ENCODE data around the gene UBASH3B.

The UBASH3B gene

GRCh38 chr11:122786896-122787295 lies 131.4 kb downstream of the UBASH3B start:
- H3K27ac Mint-ChIP-seq = no peak overlapping the region
- H3K36me3 Mint-ChIP-seq (ENCODE audit: low read depth) = no peaks in the 10 kb centered on the region
- H3K27me3 Mint-ChIP-seq (ENCODE audit: low read depth) = peaks cover 7% of the 10 kb centered on the region
- no peaks in the 10 kb centered on the region for H3K4me1 Mint-ChIP-seq (ENCODE audit: low read depth)
- H3K4me3 Mint-ChIP-seq = no peak overlapping the region
- no peaks in the 10 kb centered on the region for H3K9me3 Mint-ChIP-seq

GRCh38 chr11:122788781-122789535 lies 133.4 kb downstream of the UBASH3B start:
- no peaks in the 10 kb centered on the region for H3K4me1 Mint-ChIP-seq (ENCODE audit: low read depth)
- no peaks in the 10 kb centered on the region for H3K27me3 Mint-ChIP-seq (ENCODE audit: low read depth)
- no peak overlapping the region for H3K27ac Mint-ChIP-seq
- H3K9me3 Mint-ChIP-seq = no peaks in the 10 kb centered on the region
- no peaks in the 10 kb centered on the region for H3K36me3 Mint-ChIP-seq (ENCODE audit: low read depth)
- H3K4me3 Mint-ChIP-seq = no peak overlapping the region

- Mint-ChIP-seq H3K27ac (no peak overlapping the region), H3K36me3 (ENCODE audit: low read depth) (no peaks in the 10 kb centered on the region), H3K4me3 (no peak overlapping the region), H3K4me1 (ENCODE audit: low read depth) (no peaks in the 10 kb centered on the region), H3K27me3 (ENCODE audit: low read depth) (no peaks in the 10 kb centered on the region), H3K9me3 (no peaks in the 10 kb centered on the region)
Observed at GRCh38 chr11:122789907-122790306, 134.4 kb downstream of the UBASH3B start.

GRCh38 chr11:122791411-122791810 lies 135.9 kb downstream of the UBASH3B start:
- Mint-ChIP-seq H3K4me3 (no peak overlapping the region), H3K4me1 (ENCODE audit: low read depth) (no peaks in the 10 kb centered on the region), H3K27me3 (ENCODE audit: low read depth) (no peaks in the 10 kb centered on the region), H3K9me3 (no peaks in the 10 kb centered on the region), H3K36me3 (ENCODE audit: low read depth) (no peaks in the 10 kb centered on the region), H3K27ac (no peak overlapping the region)

- no peak overlapping the region for H3K4me3 Mint-ChIP-seq
- H3K36me3 Mint-ChIP-seq (ENCODE audit: low read depth) = no peaks in the 10 kb centered on the region
- no peaks in the 10 kb centered on the region for H3K9me3 Mint-ChIP-seq
Observed at GRCh38 chr11:122791836-122792235, 136.3 kb downstream of the UBASH3B start.

GRCh38 chr11:122793515-122793914 lies 138.0 kb downstream of the UBASH3B start:
- Mint-ChIP-seq H3K4me1 (ENCODE audit: low read depth) (no peaks in the 10 kb centered on the region), H3K4me3 (no peak overlapping the region), H3K27ac (no peak overlapping the region), H3K36me3 (ENCODE audit: low read depth) (peaks cover 2% of the 10 kb centered on the region), H3K27me3 (ENCODE audit: low read depth) (no peaks in the 10 kb centered on the region), H3K9me3 (no peaks in the 10 kb centered on the region)

More at GRCh38 chr11:122791836-122792235, 136.3 kb downstream of the UBASH3B start:
- Mint-ChIP-seq H3K27me3 (ENCODE audit: low read depth) (no peaks in the 10 kb centered on the region), H3K27ac (no peak overlapping the region), H3K4me1 (ENCODE audit: low read depth) (no peaks in the 10 kb centered on the region)

- Mint-ChIP-seq H3K4me1 (ENCODE audit: low read depth) (no peaks in the 10 kb centered on the region), H3K36me3 (ENCODE audit: low read depth) (peaks cover 2% of the 10 kb centered on the region), H3K27ac (no peak overlapping the region), H3K4me3 (no peak overlapping the region), H3K9me3 (no peaks in the 10 kb centered on the region), H3K27me3 (ENCODE audit: low read depth) (no peaks in the 10 kb centered on the region)
Observed at GRCh38 chr11:122795307-122795706, 139.8 kb downstream of the UBASH3B start.

GRCh38 chr11:122796128-122796717 lies 140.7 kb downstream of the UBASH3B start:
- H3K4me3 Mint-ChIP-seq = no peak overlapping the region
- no peaks in the 10 kb centered on the region for H3K4me1 Mint-ChIP-seq (ENCODE audit: low read depth)
- peaks cover 2% of the 10 kb centered on the region for H3K36me3 Mint-ChIP-seq (ENCODE audit: low read depth)
- H3K27ac Mint-ChIP-seq = no peak overlapping the region
- no peaks in the 10 kb centered on the region for H3K27me3 Mint-ChIP-seq (ENCODE audit: low read depth)
- no peaks in the 10 kb centered on the region for H3K9me3 Mint-ChIP-seq

- no peak overlapping the region for H3K4me3 Mint-ChIP-seq
- no peaks in the 10 kb centered on the region for H3K9me3 Mint-ChIP-seq
- no peaks in the 10 kb centered on the region for H3K27me3 Mint-ChIP-seq (ENCODE audit: low read depth)
- no peak overlapping the region for H3K27ac Mint-ChIP-seq
- no peaks in the 10 kb centered on the region for H3K4me1 Mint-ChIP-seq (ENCODE audit: low read depth)
- H3K36me3 Mint-ChIP-seq (ENCODE audit: low read depth) = peaks cover 2% of the 10 kb centered on the region
Observed at GRCh38 chr11:122797651-122798050, 142.1 kb downstream of the UBASH3B start.

GRCh38 chr11:122799406-122800105 lies 144.0 kb downstream of the UBASH3B start:
- H3K4me1 Mint-ChIP-seq (ENCODE audit: low read depth) = no peaks in the 10 kb centered on the region
- no peak overlapping the region for H3K4me3 Mint-ChIP-seq
- H3K27me3 Mint-ChIP-seq (ENCODE audit: low read depth) = no peaks in the 10 kb centered on the region
- H3K36me3 Mint-ChIP-seq (ENCODE audit: low read depth) = peaks cover 2% of the 10 kb centered on the region
- no peak overlapping the region for H3K27ac Mint-ChIP-seq
- no peaks in the 10 kb centered on the region for H3K9me3 Mint-ChIP-seq

GRCh38 chr11:122802876-122803275 lies 147.4 kb downstream of the UBASH3B start:
- Mint-ChIP-seq H3K9me3 (no peaks in the 10 kb centered on the region), H3K27ac (no peak overlapping the region), H3K4me1 (ENCODE audit: low read depth) (peaks cover under 1% of the 10 kb centered on the region), H3K27me3 (ENCODE audit: low read depth) (no peaks in the 10 kb centered on the region), H3K4me3 (no peak overlapping the region), H3K36me3 (ENCODE audit: low read depth) (no peaks in the 10 kb centered on the region)

- H3K27ac Mint-ChIP-seq = no peak overlapping the region
- no peaks in the 10 kb centered on the region for H3K27me3 Mint-ChIP-seq (ENCODE audit: low read depth)
- H3K4me1 Mint-ChIP-seq (ENCODE audit: low read depth) = peaks cover 5% of the 10 kb centered on the region
- no peak overlapping the region for H3K4me3 Mint-ChIP-seq
- H3K36me3 Mint-ChIP-seq (ENCODE audit: low read depth) = no peaks in the 10 kb centered on the region
- no peaks in the 10 kb centered on the region for H3K9me3 Mint-ChIP-seq
Observed at GRCh38 chr11:122803306-122803705, 147.8 kb downstream of the UBASH3B start.

- no peaks in the 10 kb centered on the region for H3K36me3 Mint-ChIP-seq (ENCODE audit: low read depth)
- H3K4me1 Mint-ChIP-seq (ENCODE audit: low read depth) = peaks cover 9% of the 10 kb centered on the region
- H3K4me3 Mint-ChIP-seq = no peak overlapping the region
- H3K27ac Mint-ChIP-seq = no peak overlapping the region
- H3K27me3 Mint-ChIP-seq (ENCODE audit: low read depth) = no peaks in the 10 kb centered on the region
- no peaks in the 10 kb centered on the region for H3K9me3 Mint-ChIP-seq
Observed at GRCh38 chr11:122803716-122804115, 148.2 kb downstream of the UBASH3B start.

- Mint-ChIP-seq H3K36me3 (ENCODE audit: low read depth) (no peaks in the 10 kb centered on the region), H3K27me3 (ENCODE audit: low read depth) (no peaks in the 10 kb centered on the region)
Observed at GRCh38 chr11:122804161-122804560, 148.6 kb downstream of the UBASH3B start.

GRCh38 chr11:122804796-122805195 lies 149.3 kb downstream of the UBASH3B start:
- no peak overlapping the region for H3K27ac Mint-ChIP-seq
- peaks cover 10% of the 10 kb centered on the region for H3K4me1 Mint-ChIP-seq (ENCODE audit: low read depth)
- H3K9me3 Mint-ChIP-seq = no peaks in the 10 kb centered on the region
- no peaks in the 10 kb centered on the region for H3K36me3 Mint-ChIP-seq (ENCODE audit: low read depth)
- no peak overlapping the region for H3K4me3 Mint-ChIP-seq
- no peaks in the 10 kb centered on the region for H3K27me3 Mint-ChIP-seq (ENCODE audit: low read depth)

More at GRCh38 chr11:122804161-122804560, 148.6 kb downstream of the UBASH3B start:
- Mint-ChIP-seq H3K4me3 (no peak overlapping the region), H3K27ac (no peak overlapping the region), H3K9me3 (no peaks in the 10 kb centered on the region), H3K4me1 (ENCODE audit: low read depth) (peaks cover 10% of the 10 kb centered on the region)
